GM12878 (cell line): ENCODE measurements around the gene PDGFA. TPM values are rescaled to one million over a fixed set of nuclear protein-coding genes. Genes with fewer than 3 reads are reported as not detected.

ENCODE experiments used
- ATAC-seq: fragments of 200-7000 bp; cut with Tn5 transposase; 3 replicates; pipeline ENCODE4 v1.9.1; 2020; ENCODE audit warnings: mild to moderate bottlenecking, moderate library complexity
- BruUV-seq: library from RNA; stranded (reverse); fragments of 400-500 nt; replicated peaks from 2 replicates; lab custom pipeline; 2021; lab: Mats Ljungman, UMichigan
- CTCF ChIA-PET: fragments of 300-600 bp; sonication (Branson Sonifier 250); formaldehyde crosslinking; extraction: SDS; loops from one replicate; lab custom pipeline; 2021; ENCODE audit warnings: inconsistent platforms; lab: Yijun Ruan, JAX
- POLR2A ChIA-PET: fragments of 350-600 bp; formaldehyde crosslinking; extraction: SDS; loops from one replicate; lab custom pipeline; 2021; ENCODE audit warnings: inconsistent platforms; lab: Charles Lee
- RAD21 ChIA-PET: fragments of 300-600 bp; sonication (Branson Sonifier 250); formaldehyde crosslinking; loops from one replicate; lab custom pipeline; 2023; ENCODE audit warnings: antibody characterized with exemption; ENCODE audit not compliant: unreplicated experiment; lab: Charles Lee
- SMC1A ChIA-PET: fragments of 300-600 bp; sonication (Branson Sonifier 250); formaldehyde crosslinking; loops from one replicate; lab custom pipeline; 2023; ENCODE audit not compliant: unreplicated experiment, uncharacterized antibody; lab: Charles Lee
- DNase-seq: peaks from one replicate; pipeline ENCODE4 v3.0.0-alpha.2; 2011; ENCODE audit warnings: low read depth, low spot score
- FAIRE-seq: peaks from 3 replicates; lab custom pipeline; 2011; peaks lifted over from hg19 to GRCh38; lab: Jason Lieb, UNC
- H2AFZ ChIP-seq: 2 replicates; pipeline ENCODE4 v1.6.0; 2011; ENCODE audit warnings: low read depth, low read length, control low read depth; ENCODE audit not compliant: control insufficient read depth
- H3K27ac ChIP-seq: 2 replicates; pipeline ENCODE4 v1.5.1; 2011; ENCODE audit warnings: control low read depth; ENCODE audit not compliant: control insufficient read depth, insufficient read depth
- H3K27me3 ChIP-seq, 2 experiments: replicated peaks in 1 of 2; 2 replicates each; pipeline versions ENCODE4 v1.6.0 to v1.6.1; 2011; ENCODE audit warnings: low read length in 1 of 2; ENCODE audit not compliant: control insufficient read depth in 2 of 2, insufficient read depth in 2 of 2
- H3K36me3 ChIP-seq, 2 experiments: 2 replicates each; pipeline ENCODE4 v1.5.1; 2011; ENCODE audit warnings: low read length in 1 of 2; ENCODE audit not compliant: control insufficient read depth in 2 of 2, insufficient read depth in 2 of 2
- H3K4me1 ChIP-seq: 2 replicates; pipeline ENCODE4 v1.6.1; 2011; ENCODE audit warnings: mild to moderate bottlenecking, low read length, moderate library complexity, mixed read lengths; ENCODE audit not compliant: control insufficient read depth, insufficient read depth
- H3K4me2 ChIP-seq: 2 replicates; pipeline ENCODE4 v1.6.0; 2011; ENCODE audit warnings: control low read depth; ENCODE audit not compliant: control insufficient read depth, insufficient read depth
- H3K4me3 ChIP-seq: fragments of 200-600 bp; sonication (generic); 2 replicates; pipeline ENCODE4 v1.5.1; 2016
- H3K79me2 ChIP-seq: 2 replicates; pipeline ENCODE4 v1.6.0; 2011; ENCODE audit warnings: low read length; ENCODE audit not compliant: control insufficient read depth, insufficient read depth
- H3K9ac ChIP-seq: 2 replicates; pipeline ENCODE4 v1.8.0; 2011; ENCODE audit warnings: low read length, control low read depth, mixed read lengths; ENCODE audit not compliant: control insufficient read depth, insufficient read depth
- H3K9me3 ChIP-seq: replicated peaks from 3 replicates; pipeline ENCODE4 v1.5.1; 2011; ENCODE audit warnings: mild to moderate bottlenecking, low read length; ENCODE audit not compliant: control insufficient read depth, insufficient read depth
- H4K20me1 ChIP-seq: 2 replicates; pipeline ENCODE4 v1.6.0; 2011; ENCODE audit not compliant: control insufficient read depth, insufficient read depth
- BRCA1 ChIP-seq: IDR thresholded peaks from 2 replicates; pipeline ENCODE4 v1.6.1; 2011; ENCODE audit warnings: low read depth, low read length, improper control_type of control experiment
- CEBPB ChIP-seq, 2 experiments: fragments of 150-350 bp in 1 of 2; IDR thresholded peaks; 2 replicates each; pipeline ENCODE4 v1.6.1; 2012 to 2014; ENCODE audit warnings: low read depth in 2 of 2, low read length in 2 of 2, borderline replicate concordance in 1 of 2, inconsistent platforms in 1 of 2
- DPF2 ChIP-seq: fragments of 450-650 bp; IDR thresholded peaks from 2 replicates; pipeline ENCODE4 v1.6.1; 2017; ENCODE audit warnings: mild to moderate bottlenecking
- EED ChIP-seq: sonication (generic); IDR thresholded peaks from 2 replicates; pipeline ENCODE4 v1.6.1; 2016; ENCODE audit warnings: antibody characterized with exemption, low read depth
- FOS ChIP-seq: IDR thresholded peaks from 3 replicates; pipeline ENCODE4 v1.6.1; 2011; ENCODE audit warnings: borderline replicate concordance; ENCODE audit not compliant: insufficient read length; ENCODE audit errors: extremely low read depth
- KDM1A ChIP-seq: fragments of 200-600 bp; sonication (generic); IDR thresholded peaks from 2 replicates; pipeline ENCODE4 v1.6.1; 2016; ENCODE audit warnings: borderline replicate concordance
- NBN ChIP-seq: fragments of 450-650 bp; IDR thresholded peaks from 2 replicates; pipeline ENCODE4 v1.6.1; 2016
- RFX5 ChIP-seq: IDR thresholded peaks from 2 replicates; pipeline ENCODE4 v1.6.1; 2011; ENCODE audit warnings: low read depth, low read length, improper control_type of control experiment
- RUNX3 ChIP-seq: IDR thresholded peaks from 2 replicates; pipeline ENCODE4 v1.6.1; 2012; ENCODE audit warnings: low read length, inconsistent platforms
- STAT3 ChIP-seq: IDR thresholded peaks from 2 replicates; pipeline ENCODE4 v1.6.1; 2011; ENCODE audit warnings: low read depth, low read length, improper control_type of control experiment
- WGBS: methylation state at CpG from one replicate; pipeline ENCODE4 v1.1.6; 2016; ENCODE audit warnings: low lambda C conversion rate; ENCODE audit not compliant: insufficient replicate concordance, insufficient coverage; ENCODE audit errors: missing lambda C conversion rate; 5-methylcytosine and 5-hydroxymethylcytosine counted together
- in situ Hi-C: fragments of 300-500 bp; cut with MboI; formaldehyde crosslinking; loops from 9 replicates; pipeline ENCODE4 v1.14.3; 2018; ENCODE audit warnings: mixed read lengths
- intact Hi-C: fragments of 100-400 bp; cut with micrococcal nuclease; formaldehyde crosslinking; loops from one replicate; pipeline ENCODE4 v1.14.2; 2022; ENCODE audit not compliant: unreplicated experiment
- polyA plus RNA-seq, 11 experiments: library from polyadenylated mRNA; depleted of rRNA in 4 of 11; unstranded in 6 of 11; stranded (reverse) in 5 of 11; fragments of >200 nt; fragmentation: Nextera tagmentation in 4 of 11; fragmentation: Illumina TruSeq in 1 of 11; extraction: Ambion mirVana in 4 of 11; extraction: Trizol in 1 of 11; gene quantifications; 1 replicate in 1 of 11; 2 replicates in 10 of 11; pipeline versions ENCODE4 v1.2.1 to v1.2.3, GENCODE V29; 2011 to 2016; ENCODE audit warnings: inconsistent platforms in 2 of 11, missing spikeins in 2 of 11, low read depth in 1 of 11
- total RNA-seq, 4 experiments: library from RNA; depleted of rRNA in 3 of 4; stranded (reverse); fragments of >200 nt in 3 of 4; fragmentation: Illumina TruSeq in 1 of 4; extraction: Trizol in 1 of 4; gene quantifications; 2 replicates each; pipeline versions ENCODE4 v1.2.1 to v1.2.3, GENCODE V29; 2013 to 2021
- TF ChIP-seq, protein P1 (sequence below): fragments of 450-650 bp; IDR thresholded peaks from 2 replicates; pipeline ENCODE4 v1.6.1; 2017; ENCODE audit warnings: mild to moderate bottlenecking, moderate library complexity
- TF ChIP-seq, protein P2 (sequence below): fragments of 450-650 bp; formaldehyde crosslinking; IDR thresholded peaks from 2 replicates; pipeline ENCODE4 v1.4.0; 2020; ENCODE audit warnings: mild to moderate bottlenecking, moderate library complexity
- TF ChIP-seq, protein P3 (sequence below): fragments of 450-650 bp; IDR thresholded peaks from 2 replicates; pipeline ENCODE4 v1.6.1; 2016; ENCODE audit warnings: mild to moderate bottlenecking, moderate library complexity, borderline replicate concordance

Gene PDGFA
- total and polyA plus RNA-seq, 10 of the 15 experiments (the other 5 are each of a cell fraction or from before 2014, with no cell fraction given) = 2.5 to 10.0 (median 5.6) TPM

DNA sequence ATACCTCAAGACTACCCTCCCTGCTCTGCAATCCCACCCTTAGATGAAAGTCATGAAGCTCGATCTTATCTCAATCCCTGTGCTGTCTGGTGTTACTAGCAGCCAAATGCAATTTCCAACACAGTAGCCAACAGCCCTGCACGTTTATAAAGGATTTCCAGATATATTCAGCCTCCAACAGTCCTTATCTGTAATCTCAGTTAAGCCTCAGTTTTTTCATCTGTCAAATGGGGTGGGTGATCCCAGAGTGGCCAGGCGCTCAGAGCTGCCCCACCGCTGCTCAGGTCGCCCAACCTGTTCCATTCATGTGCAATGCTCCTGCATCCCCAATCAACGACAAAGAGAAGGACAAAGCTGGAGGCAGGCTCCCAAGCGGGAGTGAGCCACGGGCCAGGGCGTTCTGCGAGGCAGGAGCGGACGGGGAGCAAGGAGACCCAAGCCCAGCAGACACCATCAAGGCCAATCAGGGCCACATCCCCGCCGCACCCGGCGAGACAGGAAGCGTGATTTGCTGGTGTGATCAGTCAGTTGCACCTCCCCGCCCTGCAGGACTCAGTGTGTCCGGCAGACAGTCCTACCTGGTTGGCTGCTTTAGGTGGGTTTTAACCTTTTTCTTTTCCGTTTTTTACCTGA lies 19.7 kb downstream of the PDGFA start:
- H3K4me2 ChIP-seq = no peak overlapping the region
- H3K79me2 ChIP-seq = no peaks in the 10 kb centered on the region
- no peaks in the 10 kb centered on the region for H4K20me1 ChIP-seq
- no peak for ATAC-seq
- no peak overlapping the region for H3K4me3 ChIP-seq
- ChIA-PET RAD21 (no interaction called here), CTCF (no interaction called here), SMC1A (no interaction called here), POLR2A (no interaction called here)
- peaks cover 0 to 6% of the 10 kb centered on the region in 2 experiments; a peak in 2 of 4 replicates for H3K36me3 ChIP-seq
- H3K9me3 ChIP-seq = no peaks in the 10 kb centered on the region
- DNase-seq = no peak
- no peak overlapping the region for H3K27ac ChIP-seq
- FAIRE-seq = no peak
- no peaks in the 10 kb centered on the region for H3K27me3 ChIP-seq
- no TSS peak for BruUV-seq
- in situ Hi-C loops (no loop called here), intact Hi-C loops (no loop called here)
- no peak overlapping the region for H2AFZ ChIP-seq
- 87% methylated on average over 20 of the region's 20 CpGs for WGBS
- no peaks in the 10 kb centered on the region for H3K4me1 ChIP-seq
- no peak overlapping the region for H3K9ac ChIP-seq
- TF ChIP-seq KDM1A = no peak
- TF ChIP-seq, protein P1, sequence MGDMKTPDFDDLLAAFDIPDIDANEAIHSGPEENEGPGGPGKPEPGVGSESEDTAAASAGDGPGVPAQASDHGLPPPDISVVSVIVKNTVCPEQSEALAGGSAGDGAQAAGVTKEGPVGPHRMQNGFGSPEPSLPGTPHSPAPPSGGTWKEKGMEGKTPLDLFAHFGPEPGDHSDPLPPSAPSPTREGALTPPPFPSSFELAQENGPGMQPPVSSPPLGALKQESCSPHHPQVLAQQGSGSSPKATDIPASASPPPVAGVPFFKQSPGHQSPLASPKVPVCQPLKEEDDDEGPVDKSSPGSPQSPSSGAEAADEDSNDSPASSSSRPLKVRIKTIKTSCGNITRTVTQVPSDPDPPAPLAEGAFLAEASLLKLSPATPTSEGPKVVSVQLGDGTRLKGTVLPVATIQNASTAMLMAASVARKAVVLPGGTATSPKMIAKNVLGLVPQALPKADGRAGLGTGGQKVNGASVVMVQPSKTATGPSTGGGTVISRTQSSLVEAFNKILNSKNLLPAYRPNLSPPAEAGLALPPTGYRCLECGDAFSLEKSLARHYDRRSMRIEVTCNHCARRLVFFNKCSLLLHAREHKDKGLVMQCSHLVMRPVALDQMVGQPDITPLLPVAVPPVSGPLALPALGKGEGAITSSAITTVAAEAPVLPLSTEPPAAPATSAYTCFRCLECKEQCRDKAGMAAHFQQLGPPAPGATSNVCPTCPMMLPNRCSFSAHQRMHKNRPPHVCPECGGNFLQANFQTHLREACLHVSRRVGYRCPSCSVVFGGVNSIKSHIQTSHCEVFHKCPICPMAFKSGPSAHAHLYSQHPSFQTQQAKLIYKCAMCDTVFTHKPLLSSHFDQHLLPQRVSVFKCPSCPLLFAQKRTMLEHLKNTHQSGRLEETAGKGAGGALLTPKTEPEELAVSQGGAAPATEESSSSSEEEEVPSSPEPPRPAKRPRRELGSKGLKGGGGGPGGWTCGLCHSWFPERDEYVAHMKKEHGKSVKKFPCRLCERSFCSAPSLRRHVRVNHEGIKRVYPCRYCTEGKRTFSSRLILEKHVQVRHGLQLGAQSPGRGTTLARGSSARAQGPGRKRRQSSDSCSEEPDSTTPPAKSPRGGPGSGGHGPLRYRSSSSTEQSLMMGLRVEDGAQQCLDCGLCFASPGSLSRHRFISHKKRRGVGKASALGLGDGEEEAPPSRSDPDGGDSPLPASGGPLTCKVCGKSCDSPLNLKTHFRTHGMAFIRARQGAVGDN = no peak
- no peak for TF ChIP-seq FOS
- TF ChIP-seq RFX5 = no peak
- no peak for TF ChIP-seq EED
- TF ChIP-seq STAT3 = no peak
- no peak for TF ChIP-seq DPF2
- TF ChIP-seq, protein P2, sequence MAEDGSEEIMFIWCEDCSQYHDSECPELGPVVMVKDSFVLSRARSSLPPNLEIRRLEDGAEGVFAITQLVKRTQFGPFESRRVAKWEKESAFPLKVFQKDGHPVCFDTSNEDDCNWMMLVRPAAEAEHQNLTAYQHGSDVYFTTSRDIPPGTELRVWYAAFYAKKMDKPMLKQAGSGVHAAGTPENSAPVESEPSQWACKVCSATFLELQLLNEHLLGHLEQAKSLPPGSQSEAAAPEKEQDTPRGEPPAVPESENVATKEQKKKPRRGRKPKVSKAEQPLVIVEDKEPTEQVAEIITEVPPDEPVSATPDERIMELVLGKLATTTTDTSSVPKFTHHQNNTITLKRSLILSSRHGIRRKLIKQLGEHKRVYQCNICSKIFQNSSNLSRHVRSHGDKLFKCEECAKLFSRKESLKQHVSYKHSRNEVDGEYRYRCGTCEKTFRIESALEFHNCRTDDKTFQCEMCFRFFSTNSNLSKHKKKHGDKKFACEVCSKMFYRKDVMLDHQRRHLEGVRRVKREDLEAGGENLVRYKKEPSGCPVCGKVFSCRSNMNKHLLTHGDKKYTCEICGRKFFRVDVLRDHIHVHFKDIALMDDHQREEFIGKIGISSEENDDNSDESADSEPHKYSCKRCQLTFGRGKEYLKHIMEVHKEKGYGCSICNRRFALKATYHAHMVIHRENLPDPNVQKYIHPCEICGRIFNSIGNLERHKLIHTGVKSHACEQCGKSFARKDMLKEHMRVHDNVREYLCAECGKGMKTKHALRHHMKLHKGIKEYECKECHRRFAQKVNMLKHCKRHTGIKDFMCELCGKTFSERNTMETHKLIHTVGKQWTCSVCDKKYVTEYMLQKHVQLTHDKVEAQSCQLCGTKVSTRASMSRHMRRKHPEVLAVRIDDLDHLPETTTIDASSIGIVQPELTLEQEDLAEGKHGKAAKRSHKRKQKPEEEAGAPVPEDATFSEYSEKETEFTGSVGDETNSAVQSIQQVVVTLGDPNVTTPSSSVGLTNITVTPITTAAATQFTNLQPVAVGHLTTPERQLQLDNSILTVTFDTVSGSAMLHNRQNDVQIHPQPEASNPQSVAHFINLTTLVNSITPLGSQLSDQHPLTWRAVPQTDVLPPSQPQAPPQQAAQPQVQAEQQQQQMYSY (CRISPR knock-in tag) = no peak
- TF ChIP-seq CEBPB (IDR thresholded peaks at IDR 0.05; ENCODE audit: borderline replicate concordance in 1 of 2, low read depth in 2 of 2, low read length in 2 of 2) = no peak
- no peak for TF ChIP-seq RUNX3
- TF ChIP-seq BRCA1 = no peak
- TF ChIP-seq NBN = no peak
- TF ChIP-seq, protein P3, sequence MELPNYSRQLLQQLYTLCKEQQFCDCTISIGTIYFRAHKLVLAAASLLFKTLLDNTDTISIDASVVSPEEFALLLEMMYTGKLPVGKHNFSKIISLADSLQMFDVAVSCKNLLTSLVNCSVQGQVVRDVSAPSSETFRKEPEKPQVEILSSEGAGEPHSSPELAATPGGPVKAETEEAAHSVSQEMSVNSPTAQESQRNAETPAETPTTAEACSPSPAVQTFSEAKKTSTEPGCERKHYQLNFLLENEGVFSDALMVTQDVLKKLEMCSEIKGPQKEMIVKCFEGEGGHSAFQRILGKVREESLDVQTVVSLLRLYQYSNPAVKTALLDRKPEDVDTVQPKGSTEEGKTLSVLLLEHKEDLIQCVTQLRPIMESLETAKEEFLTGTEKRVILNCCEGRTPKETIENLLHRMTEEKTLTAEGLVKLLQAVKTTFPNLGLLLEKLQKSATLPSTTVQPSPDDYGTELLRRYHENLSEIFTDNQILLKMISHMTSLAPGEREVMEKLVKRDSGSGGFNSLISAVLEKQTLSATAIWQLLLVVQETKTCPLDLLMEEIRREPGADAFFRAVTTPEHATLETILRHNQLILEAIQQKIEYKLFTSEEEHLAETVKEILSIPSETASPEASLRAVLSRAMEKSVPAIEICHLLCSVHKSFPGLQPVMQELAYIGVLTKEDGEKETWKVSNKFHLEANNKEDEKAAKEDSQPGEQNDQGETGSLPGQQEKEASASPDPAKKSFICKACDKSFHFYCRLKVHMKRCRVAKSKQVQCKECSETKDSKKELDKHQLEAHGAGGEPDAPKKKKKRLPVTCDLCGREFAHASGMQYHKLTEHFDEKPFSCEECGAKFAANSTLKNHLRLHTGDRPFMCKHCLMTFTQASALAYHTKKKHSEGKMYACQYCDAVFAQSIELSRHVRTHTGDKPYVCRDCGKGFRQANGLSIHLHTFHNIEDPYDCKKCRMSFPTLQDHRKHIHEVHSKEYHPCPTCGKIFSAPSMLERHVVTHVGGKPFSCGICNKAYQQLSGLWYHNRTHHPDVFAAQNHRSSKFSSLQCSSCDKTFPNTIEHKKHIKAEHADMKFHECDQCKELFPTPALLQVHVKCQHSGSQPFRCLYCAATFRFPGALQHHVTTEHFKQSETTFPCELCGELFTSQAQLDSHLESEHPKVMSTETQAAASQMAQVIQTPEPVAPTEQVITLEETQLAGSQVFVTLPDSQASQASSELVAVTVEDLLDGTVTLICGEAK = no peak
